CD1c-positive myeloid dendritic cell (primary cell): ENCODE results near the gene CFAP100.

Experiments
- DNase-seq: peaks from one replicate; pipeline ENCODE4 v3.0.0-alpha.2; 2016; ENCODE audit errors: extremely low spot score

The CFAP100 gene

GRCh38 chr3:126440709-126440995, 45.9 kb downstream of the CFAP100 start:
- DNase-seq, result no peak

DNA sequence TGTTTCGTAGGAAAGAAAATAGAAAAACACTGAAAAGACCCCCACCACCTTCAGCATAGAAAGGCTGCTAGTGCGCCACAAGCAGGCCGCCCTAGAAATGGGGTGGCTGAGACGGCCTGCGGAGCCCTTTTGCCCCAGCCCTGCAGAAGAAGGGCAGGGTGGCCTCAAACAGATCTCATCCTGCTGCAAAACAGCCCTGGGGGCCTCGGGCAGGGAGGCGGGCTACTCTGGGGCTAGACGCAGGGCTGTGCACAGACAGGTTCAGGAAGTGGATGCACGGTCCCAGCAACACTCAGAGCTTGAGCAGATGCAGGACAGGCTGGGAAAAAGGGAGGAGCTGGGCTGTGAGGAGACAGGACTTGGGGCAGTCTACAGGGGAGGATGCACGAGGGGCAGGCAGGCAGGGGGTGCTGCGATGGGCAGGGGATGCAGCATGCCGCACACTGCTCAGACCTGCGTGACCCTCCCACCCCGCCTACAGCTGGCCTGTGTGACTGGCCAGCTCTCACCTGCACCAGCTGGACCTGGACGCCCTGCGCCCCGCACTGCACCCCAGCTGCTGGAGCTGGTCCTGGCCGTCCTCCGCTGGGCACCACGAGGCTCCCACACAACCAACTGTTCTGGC, 46.7 kb downstream of the CFAP100 start:
- no peak for DNase-seq

DNA sequence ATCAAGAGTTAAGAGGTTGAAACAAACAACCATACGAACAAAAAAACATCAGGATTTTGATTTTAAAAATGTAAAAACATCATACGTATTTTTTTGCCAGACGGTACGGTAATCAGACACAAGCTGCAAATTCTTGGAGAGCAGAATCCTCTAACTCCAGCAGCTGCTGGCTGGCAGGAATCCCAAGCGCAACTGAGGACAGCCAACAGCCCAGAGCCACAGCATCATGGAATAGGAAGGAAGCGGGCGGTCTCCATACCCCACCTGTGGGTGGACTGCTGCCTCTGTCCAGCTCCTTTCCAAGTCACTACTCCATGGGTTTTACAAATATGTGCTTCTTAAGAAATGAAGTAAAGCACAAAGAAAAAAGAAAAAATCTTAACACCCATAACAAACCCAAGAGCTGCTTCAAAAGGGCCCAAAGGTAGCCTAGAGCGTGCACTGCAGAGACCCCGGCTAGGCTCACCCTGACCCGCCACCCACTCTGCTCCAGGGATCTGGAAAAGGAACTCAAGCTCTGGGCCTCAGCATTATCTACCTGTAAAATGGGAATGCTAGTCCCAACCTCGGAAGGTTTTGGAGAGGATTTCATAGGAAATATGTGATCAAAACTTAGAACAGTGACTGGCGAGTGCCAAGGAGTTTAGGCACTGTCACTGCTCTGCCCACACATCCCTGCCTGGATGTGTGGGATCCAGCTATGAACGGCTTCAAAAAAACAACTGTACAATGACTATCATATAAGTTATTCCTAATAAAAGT, 47.6 kb downstream of the CFAP100 start:
- no peak for DNase-seq

GRCh38 chr3:126442856-126443242, 48.1 kb downstream of the CFAP100 start:
- no peak for DNase-seq

DNA sequence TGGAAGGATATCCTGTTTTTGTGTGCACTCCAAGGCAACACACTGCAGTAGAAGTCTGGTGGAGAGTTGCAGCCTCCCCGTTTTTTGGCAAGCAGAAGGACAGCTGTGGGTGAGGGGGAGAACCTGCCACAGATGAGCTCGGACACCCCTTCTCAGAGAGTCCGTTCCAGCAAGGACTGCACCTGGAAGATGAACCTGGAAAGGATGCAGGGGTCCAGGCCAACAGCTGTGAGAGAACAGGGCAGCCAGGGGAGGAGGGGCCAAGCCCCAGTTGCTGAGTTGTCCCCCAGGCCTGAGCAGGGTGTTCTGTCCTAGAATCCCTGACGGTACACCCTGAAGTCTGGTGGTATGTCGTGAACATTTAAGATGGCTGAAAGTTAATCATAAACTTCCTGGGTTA, 50.8 kb downstream of the CFAP100 start:
- no peak for DNase-seq

DNA sequence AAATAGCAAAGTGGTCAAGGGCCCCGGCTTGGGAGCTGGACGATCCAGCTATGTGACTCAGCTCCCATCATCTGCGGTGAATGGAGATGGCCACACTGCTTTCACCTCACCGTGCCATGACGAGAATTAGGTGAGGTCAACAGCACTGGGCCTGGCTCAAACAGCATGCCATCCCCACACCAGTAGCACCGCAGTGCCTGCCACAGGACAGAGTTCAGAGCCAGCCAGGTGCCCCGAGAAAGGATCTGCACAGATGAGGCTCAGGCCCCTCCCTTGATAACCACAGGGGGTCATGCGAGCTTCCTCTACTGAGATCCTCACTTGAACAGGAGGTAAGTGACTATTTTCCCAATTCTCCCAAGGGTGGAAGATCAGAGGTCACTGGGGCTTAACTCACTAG, 51.6 kb downstream of the CFAP100 start:
- no peak for DNase-seq

- DNase-seq, result no peak
These were observed 52.1 kb downstream of the CFAP100 start for GRCh38 chr3:126446791-126447190.

GRCh38 chr3:126447456-126448106, 52.9 kb downstream of the CFAP100 start:
- DNase-seq, result no peak

DNA sequence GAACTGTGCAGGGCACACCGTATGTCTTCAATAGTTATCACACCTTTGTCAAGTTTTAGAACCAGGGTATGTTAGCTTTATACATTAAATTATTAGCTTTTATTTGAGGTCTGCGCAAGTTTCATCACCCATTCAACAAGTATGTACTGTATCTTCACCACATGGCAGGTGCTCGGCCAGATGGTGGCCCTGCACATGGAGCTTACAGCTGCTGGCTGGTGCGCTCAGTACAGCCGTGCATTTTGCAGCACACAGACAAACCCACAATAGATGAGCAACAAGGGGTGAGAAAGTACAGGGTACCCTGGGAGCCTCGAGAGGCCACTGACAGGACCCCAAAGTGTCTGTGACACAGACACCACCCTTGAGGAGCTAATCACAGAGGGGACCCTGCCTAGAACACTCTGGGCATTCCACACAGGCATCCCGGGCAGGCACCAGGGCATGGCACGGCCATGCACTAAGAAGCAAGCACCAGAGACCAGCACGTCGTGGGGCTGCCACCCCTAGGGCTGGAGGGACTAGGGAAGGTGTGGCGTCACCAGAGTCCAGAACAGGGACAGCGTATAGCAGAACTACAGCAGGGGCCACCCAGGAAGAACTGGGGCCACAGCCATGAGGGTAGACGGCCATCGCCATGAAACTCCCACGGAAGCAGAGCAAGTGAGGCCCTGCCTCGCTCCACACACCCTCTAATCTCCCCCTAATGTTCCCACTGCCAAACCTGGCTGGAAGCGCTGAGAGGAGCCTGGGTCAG, 53.6 kb downstream of the CFAP100 start:
- DNase-seq, result no peak

DNA sequence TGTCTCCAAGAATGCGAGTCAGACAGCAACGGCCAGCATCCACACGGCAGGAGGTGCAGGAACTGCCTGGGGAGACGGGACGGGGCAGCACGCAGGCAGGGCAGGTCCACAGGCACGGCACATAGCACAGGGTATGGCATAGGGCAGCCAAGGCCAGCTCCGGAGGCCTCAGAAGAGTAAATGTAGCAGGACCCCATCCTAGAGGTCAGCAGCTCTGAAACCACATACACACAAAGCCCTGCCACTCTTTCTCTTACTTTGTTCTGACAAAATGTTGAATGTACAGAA, 54.1 kb downstream of the CFAP100 start:
- no peak for DNase-seq

DNA sequence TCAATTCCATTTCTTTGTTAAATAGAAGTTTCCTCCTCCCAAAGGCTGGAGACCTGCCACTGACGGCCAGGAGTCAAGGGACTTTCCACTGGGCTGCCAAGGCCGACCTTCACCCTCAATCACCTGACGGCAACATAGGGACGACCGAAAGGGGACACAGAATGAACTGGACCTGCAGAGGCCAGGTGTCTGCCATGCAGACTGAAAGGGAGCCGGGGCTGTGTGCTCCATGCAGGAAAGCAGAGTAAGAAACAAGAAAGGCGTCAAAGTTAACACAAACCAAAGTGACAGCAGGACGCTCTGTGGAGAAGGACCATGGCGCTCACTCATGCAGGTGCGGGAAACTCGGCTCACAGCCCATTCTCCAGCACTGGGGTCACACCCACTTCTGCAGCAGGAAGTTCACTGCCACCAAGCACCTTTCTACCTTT, 54.9 kb downstream of the CFAP100 start:
- no peak for DNase-seq

- no peak for DNase-seq
These were observed 55.5 kb downstream of the CFAP100 start for GRCh38 chr3:126450219-126450618.

DNA sequence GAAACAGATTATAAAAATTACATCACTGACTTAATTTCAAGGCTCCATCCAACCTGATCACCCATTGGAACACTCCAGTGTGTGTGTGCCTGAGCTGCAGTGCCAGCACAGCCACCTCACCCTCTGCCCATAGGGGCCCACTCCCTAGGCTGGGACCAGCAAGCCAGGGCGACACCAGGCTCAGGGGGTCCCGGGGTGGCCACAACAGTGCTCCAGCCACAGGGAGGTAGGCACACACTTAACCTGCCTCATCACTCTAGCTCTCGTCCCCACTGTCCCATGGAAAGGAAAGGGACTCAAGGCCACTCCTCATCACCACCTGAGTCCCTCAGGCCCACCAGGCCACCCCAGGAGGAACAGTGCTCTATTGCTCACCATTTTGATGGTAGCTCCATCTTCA, 56.0 kb downstream of the CFAP100 start:
- no peak for DNase-seq

GRCh38 chr3:126451511-126451910, 56.8 kb downstream of the CFAP100 start:
- no peak for DNase-seq

GRCh38 chr3:126452213-126452612, 57.5 kb downstream of the CFAP100 start:
- no peak for DNase-seq

- DNase-seq, result no peak
These were observed 59.3 kb downstream of the CFAP100 start for GRCh38 chr3:126454025-126454424.

DNA sequence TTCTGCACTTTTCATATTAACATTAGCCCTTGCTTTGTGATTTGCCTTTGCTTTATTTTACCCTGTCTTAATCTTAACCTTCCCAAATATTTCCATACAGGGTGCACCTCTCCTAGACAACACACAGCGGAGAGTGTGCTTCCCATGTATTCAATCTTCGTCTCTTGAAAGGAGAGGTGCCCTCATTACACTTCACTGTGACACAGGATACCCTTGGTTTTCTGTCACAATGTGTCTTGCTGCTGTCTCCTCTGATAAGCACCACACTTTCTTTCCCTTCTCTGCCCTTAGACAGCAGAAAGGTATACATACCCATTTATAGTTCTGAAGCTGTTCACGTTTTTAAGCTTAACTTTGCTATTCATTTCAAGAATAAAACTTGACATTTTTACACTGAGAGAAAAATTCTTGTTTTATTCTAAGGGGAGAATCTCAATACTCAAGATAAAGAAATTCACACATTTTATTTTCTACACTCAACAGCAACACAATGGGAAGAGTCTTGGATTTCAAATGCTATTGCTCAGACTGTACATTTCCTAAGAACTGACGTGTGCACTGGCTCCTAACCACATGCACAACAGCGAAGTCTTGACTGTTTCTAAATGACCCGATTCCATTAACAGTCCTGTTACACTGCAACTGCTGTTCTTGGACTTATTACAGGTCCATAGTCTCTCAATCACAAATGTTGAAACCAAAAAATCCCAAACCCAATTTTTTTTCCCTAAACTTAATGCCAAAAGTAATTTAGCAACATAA, 59.9 kb downstream of the CFAP100 start:
- no peak for DNase-seq

- no peak for DNase-seq
These were observed 61.5 kb downstream of the CFAP100 start for GRCh38 chr3:126456211-126456610.

- no peak for DNase-seq
These were observed 62.2 kb downstream of the CFAP100 start for GRCh38 chr3:126456766-126457388.

DNA sequence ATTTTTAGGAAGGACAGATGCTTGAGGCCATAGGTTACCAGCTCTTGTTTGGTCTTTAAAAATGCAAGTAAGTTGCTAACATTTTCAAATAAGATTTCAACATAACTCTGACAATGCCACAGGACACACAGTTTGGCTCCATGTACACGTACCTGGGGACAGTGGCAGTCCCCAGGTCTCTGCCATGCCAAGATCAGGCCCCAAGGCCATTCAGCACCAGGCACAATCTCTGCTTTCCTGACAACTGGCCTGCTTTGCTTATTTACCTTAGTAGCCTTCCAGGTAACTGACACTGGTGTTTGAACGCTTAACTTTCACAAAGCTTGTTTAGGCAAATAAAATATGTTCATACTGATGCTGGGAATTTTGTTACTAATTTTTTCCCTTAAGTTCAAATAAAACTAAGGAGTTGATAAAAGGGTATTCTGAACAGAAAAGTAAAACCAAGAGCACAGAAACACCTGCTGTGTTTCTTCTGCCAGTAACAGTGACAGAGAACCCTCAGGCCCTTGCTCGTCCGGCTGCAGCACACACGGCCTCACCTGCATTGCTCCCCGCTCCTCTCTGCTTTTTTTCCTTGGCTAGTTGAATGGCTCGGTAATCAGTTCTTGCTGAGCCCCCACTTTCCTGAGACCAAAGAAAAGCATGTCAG, 64.5 kb downstream of the CFAP100 start:
- no peak for DNase-seq

DNA sequence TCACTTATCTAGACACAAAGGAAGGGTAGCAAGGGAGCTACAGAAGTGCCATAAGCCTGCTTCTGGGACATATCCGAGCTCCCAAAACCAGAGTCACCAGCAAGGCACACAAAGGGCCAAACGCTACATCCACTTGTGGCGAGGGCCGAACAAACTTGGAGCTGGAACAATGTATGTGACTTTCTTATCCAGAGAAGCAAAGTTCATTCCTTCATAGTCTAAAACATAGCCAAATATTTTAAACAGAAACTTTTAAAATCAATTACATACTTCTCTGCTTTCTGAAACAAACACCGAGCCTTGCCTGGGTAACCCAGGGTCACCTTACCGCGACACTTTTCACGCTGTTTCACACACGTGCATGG, 65.0 kb downstream of the CFAP100 start:
- no peak for DNase-seq
